Measurements from ENCODE around the gene MZF1. TPM values are rescaled to one million over a fixed set of nuclear protein-coding genes. Genes with fewer than 3 reads are reported as not detected.
A peak's percentile ranks its signal among the peaks of the same experiment; 100 is the strongest.

MZF1 gene
- total and polyA plus RNA-seq, 9 of the 15 experiments (the other 6 are each of a cell fraction or from before 2014, with no cell fraction given) = 0.31 to 29.3 (median 11.5) TPM

DNA sequence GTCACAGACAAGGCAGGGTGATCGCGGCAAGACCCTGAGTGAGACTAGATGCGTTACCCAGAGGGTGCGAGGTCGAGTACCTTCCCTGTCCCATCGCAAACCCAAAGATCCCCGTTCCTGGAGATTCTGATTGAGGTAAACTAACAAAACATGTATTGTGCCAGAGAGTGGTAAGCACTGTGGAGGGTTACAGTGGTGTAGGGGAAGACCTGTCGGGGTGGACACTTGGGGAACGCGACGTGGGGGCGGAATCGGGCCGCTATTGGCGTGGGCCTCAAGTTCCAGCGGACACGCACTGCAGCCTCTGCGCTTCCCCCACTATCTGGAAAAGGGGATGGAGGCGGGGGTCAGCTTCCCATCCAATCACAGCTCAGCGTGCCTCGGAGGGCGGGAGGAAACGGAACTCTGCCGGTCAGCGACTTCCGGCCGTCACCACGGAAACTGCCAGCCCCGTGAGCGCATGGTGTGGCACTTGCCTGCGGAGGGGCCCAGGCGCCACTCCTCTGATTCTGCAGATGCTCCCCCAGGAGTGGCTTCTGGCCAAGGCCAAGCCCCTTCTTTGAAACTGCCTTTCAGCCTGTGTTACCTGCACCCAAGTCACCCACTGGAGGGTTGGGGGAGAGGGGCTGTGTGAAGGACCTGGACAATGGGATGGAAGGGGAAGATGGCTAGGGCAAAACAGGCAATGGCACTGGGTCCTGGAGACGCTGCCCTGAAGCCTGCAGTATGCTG, 13.7 kb downstream of the MZF1 start (continued):
- no peak for TF ChIP-seq ZBTB2 (IDR thresholded peaks at IDR 0.05)
- no peak for TF ChIP-seq MTA1 (IDR thresholded peaks at IDR 0.05; ENCODE audit: borderline replicate concordance)
- TF ChIP-seq RUNX1 (IDR thresholded peaks at IDR 0.05; ENCODE audit: low read depth) = no peak
- TF ChIP-seq ZNF174 (CRISPR knock-in tag; IDR thresholded peaks at IDR 0.05) = no peak
- TF ChIP-seq ZNF408 (CRISPR knock-in tag; IDR thresholded peaks at IDR 0.05; ENCODE audit: low read depth) = no peak
- TF ChIP-seq BRD4 (IDR thresholded peaks at IDR 0.05) = peak; percentile 98
- TF ChIP-seq, protein P1, sequence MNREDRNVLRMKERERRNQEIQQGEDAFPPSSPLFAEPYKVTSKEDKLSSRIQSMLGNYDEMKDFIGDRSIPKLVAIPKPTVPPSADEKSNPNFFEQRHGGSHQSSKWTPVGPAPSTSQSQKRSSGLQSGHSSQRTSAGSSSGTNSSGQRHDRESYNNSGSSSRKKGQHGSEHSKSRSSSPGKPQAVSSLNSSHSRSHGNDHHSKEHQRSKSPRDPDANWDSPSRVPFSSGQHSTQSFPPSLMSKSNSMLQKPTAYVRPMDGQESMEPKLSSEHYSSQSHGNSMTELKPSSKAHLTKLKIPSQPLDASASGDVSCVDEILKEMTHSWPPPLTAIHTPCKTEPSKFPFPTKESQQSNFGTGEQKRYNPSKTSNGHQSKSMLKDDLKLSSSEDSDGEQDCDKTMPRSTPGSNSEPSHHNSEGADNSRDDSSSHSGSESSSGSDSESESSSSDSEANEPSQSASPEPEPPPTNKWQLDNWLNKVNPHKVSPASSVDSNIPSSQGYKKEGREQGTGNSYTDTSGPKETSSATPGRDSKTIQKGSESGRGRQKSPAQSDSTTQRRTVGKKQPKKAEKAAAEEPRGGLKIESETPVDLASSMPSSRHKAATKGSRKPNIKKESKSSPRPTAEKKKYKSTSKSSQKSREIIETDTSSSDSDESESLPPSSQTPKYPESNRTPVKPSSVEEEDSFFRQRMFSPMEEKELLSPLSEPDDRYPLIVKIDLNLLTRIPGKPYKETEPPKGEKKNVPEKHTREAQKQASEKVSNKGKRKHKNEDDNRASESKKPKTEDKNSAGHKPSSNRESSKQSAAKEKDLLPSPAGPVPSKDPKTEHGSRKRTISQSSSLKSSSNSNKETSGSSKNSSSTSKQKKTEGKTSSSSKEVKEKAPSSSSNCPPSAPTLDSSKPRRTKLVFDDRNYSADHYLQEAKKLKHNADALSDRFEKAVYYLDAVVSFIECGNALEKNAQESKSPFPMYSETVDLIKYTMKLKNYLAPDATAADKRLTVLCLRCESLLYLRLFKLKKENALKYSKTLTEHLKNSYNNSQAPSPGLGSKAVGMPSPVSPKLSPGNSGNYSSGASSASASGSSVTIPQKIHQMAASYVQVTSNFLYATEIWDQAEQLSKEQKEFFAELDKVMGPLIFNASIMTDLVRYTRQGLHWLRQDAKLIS (CRISPR knock-in tag; IDR thresholded peaks at IDR 0.05) = no peak; the same call in 1 of the 2 replicates
- no peak for TF ChIP-seq CEBPB (tag; IDR thresholded peaks at IDR 0.05)
- TF ChIP-seq FOXA1 (IDR thresholded peaks at IDR 0.05; ENCODE audit: borderline replicate concordance) = no peak
- TF ChIP-seq PTTG1 (tag; IDR thresholded peaks at IDR 0.05; ENCODE audit: low read depth) = no peak
- TF ChIP-seq NBN (IDR thresholded peaks at IDR 0.05; ENCODE audit: low read depth) = peak; percentile 84
- no peak for TF ChIP-seq ZNF23 (CRISPR knock-in tag; IDR thresholded peaks at IDR 0.05)
- TF ChIP-seq GABPA (tag; conservative IDR thresholded peaks at IDR 0.05; ENCODE audit: low read depth) = peak; percentile 93
- peak; percentile 72 for TF ChIP-seq NEUROD1 (IDR thresholded peaks at IDR 0.05; ENCODE audit: borderline replicate concordance, low read depth, low read length, partially characterized antibody)
- TF ChIP-seq TSHZ1 (CRISPR knock-in tag; IDR thresholded peaks at IDR 0.05) = no peak
- TF ChIP-seq ZNF75A (CRISPR knock-in tag; IDR thresholded peaks at IDR 0.05) = no peak
- TF ChIP-seq ZNF224 (CRISPR knock-in tag; IDR thresholded peaks at IDR 0.05) = no peak
- TF ChIP-seq PURB (CRISPR knock-in tag; IDR thresholded peaks at IDR 0.05; ENCODE audit: low read depth) = no peak
- no peak; the same call in 1 of the 2 replicates for TF ChIP-seq ZBTB1 (CRISPR knock-in tag; IDR thresholded peaks at IDR 0.05; ENCODE audit: borderline replicate concordance, low read depth)

Measured in K562 (cell line).